Inflammatory macrophage treated with lipopolysaccharide for 4 hours (primary cell): ENCODE measurements around the gene ITGB3BP.
"Not testable (repeated sequence)": the region's sequence is repeated elsewhere in the genome, so short reads cannot be mapped to it uniquely, and the experiment has no call there.

Source experiments
- DNase-seq: peaks from one replicate; pipeline ENCODE4 v3.0.0-alpha.2; 2020

ITGB3BP gene, protein sequence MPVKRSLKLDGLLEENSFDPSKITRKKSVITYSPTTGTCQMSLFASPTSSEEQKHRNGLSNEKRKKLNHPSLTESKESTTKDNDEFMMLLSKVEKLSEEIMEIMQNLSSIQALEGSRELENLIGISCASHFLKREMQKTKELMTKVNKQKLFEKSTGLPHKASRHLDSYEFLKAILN

DNA sequence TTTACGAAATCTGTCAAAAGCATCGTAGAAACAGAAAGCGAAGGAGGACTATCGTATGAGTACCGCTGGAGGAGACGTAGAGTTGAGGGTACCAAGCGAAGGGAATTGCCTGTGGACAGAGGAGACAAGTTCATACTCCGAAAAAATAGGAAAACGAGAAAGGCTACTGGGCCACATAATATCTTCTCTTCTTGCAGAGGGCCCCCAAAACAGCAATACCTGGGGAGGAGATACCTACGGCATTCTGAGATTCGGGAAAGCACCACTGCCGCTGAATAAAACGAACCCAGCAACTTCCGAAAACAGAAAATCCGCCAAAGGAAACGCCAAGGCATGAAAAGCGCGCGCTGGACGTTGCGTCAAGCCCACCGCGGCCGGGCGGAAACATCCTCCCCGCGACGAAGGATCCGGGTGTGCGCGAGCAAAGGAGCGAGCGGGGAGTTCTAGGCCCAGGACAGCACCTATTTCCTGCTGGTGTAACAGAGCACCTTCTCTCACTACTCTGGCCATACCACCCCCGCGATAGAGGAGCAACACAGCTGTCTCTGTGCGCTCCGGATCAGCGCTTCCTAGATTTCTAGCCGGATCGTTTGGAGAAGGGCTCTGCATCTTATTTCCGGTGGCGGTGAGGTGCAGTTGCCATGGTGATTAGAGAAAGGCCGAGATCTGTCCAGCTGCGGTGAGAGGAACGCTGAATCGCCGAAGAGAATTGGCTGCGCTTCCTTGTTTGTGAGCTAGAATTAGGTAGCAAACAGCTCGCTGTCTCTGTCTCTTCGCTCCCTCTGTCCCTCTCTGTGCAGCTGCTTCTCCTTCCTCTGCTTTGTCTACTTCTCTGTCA, at the start of gene ITGB3BP, which contains the start of gene EFCAB7:
Gene ITGB3BP (minus strand): TSS at position 335 of the 838 bp plus-strand sequence. CDS start 92 bp downstream, at position 243.
Gene EFCAB7 (plus strand): TSS at position 635 of the 838 bp plus-strand sequence. CDS start 2,048 bp downstream, outside the sequence.
- peak; percentile 86 for DNase-seq

DNA sequence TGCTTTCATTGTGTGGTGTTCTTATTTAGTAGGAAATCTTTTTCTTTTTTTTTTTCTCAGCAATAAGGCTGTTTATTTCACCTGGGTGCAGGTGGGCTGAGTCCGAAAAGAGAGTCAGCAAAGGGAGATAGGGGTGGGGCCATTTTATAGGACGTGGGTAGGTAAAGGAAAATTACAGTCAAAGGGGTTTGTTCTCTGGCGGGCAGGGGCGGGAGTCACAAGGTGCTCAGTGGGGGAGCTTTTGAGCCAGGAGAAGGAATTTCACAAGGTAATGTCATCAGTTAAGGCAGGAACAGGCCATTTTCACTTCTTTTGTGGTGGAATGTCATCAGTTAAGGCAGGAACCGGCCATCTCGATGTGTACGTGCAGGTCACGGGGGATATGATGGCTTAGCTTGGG, 49.7 kb upstream of the ITGB3BP start:
- DNase-seq = not testable (repeated sequence)

DNA sequence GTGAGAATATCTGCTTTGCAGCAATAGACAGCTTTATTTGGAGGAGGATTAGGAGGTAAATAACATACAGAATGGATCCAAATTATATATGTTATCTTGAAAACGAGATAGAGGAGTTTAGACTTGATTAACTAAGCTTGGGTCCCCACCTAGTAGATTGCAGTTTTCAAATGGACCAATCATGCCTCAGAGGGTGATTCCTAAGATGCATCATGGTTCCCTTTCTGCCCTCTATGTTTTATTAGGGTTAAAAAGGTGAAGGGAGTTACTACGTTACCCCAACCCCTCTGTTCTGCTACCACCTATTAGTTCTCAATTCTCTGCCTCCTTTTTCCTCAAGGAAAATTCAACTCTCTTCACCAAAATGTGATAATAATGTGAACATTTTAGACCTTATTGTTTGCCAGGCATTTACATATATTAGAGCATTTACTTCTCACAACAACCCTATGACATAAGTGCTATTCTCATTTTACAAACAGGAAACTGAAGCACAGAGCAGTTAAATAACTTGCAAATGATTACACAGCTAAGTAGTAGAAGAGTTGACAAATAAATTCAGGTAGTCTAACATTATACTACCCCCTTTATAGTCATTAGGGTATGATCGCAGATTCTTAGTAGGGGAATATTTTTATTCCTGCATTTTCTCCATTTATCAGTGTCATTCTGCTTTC, 46.8 kb upstream of the ITGB3BP start:
- DNase-seq = no peak

DNA sequence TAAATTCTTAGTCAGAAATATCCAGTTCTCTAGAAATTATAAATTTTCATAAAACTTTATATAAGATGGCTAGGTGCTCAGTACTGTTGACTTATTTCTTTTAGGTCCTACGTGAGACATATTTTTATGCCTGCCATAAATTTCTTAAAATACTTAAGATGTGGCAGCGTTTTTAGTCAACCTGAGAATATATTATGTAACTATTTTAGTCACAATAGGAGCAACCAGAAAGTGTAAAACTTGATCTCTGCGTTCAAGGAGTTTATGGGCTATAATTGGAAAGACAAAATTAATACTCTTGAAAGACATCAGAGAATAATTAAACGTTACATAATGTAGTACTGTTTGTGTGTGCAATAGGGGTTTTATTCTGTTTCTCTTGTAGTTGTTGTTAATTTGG, 46.0 kb upstream of the ITGB3BP start:
- no peak for DNase-seq

DNA sequence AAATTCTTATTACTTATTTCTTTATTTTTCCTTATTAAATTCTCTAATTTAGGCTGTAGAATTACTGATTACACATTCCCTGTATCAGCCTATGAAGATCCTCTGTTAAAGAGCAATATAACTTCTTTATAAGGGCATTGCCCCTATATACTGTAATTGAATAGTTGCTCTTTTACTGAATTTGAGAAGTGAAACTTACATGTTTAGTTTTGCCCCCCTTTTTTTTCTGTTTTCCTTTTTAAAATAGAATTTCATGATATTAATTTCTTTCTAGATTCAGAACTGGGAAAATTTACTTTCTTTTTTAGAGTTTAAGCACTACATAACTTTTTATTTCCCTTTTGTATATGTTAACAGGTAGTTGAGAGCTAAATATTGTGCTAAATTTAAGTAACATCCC, 40.7 kb upstream of the ITGB3BP start:
- DNase-seq = no peak

DNA sequence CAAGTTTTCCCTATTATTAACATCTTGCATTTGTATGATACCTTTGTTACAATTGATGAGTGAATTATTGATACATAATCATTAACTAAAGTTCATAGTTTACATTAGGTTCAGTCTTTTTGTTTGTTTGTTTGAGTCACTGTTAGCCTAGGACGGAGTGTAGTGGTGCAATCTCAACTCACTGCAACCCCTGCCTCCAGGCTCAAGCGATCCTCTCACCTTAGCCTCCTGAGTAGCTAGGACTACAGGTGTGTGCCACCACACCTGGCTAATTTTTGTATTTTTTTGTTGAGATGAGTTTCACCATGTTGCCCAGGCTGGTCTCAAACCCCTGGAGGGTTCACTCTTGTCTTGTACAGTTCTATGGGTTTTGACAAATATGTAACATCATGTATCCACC, 36.3 kb upstream of the ITGB3BP start:
- DNase-seq = no peak

DNA sequence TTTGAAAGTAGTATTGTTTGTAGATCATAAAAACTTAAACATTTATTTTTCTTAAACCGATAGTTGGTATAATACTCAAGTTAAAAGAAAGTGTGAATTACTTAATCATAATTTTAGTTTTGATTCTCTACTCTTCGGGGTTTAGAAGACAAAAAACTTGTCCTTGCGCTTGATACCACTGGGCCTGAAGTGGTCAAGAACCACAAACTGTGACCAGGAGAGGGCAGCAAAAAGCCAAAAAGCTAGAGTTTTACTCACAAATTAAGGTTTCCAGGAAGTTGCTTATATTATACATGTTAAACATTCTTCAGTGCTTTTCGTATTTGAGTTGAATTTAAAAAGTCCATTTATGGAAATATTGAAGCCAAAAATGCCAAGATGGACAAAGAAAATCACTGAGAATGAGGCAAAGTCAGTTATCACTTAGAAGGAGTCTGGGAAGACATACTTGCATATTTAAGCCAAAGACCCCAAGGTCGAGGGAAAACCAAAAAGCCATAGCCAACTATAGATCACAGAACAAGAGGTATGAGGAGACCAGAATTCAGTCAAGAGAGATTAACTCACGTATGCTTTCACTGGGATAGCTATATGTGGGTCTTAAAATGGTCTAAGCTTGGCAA, 34.5 kb upstream of the ITGB3BP start:
- peak; percentile 41 for DNase-seq

DNA sequence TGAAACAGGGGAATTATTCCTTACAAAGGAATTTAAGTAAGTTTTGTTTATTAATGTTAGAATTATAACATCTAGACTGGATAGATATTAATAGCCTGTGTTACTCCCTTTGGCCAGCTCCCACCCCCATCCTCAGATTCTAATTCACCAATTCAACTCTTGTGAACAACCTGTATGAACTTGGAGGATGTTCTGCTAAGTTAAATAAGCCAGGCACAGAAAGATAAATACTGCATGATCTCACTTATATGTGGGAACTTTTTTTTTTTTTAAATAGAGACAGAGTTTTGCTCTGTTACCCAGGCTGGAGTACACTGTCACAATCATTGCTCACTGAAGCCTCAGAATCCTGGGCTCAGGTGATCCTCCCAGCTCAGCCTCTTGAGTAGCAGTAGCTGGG, 32.5 kb upstream of the ITGB3BP start:
- no peak for DNase-seq

DNA sequence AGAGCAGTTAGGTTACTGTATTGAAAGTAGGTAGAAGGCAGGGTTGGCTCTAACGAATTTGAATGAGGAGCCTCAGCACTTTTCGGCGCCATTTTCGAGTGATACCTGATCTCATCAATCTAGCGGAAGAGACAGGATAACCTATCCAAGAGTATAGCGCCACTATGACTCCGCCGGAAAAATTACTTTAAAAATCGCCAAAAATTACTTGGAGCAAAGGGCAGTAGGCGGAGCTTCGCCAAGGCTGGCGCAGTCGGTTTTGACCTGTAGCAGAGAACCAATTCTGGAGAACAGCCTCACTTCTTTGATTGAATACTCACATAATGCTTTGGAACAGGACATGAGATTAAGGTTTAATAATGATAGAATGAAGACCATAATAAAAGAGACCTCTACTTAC, 25.9 kb upstream of the ITGB3BP start:
- no peak for DNase-seq

DNA sequence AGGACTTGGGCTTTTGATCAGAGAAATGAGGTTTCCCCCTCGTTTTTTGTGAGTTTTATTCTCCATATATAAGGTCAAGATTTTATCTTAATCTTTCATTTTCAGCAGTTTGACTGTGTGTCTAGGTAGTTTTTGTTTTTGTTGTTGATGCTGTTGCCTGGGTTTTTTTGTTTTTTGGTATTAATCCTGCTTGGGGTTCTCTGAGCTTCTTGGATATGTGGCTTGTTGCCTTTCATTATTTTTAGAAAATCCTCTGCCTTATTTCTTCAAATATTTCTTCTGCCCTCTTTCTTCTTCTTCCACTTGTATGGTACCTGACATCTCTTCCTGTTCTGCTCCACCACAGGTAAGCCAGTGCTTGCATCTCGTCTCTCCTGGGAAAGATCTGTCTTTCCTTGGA, 25.3 kb upstream of the ITGB3BP start:
- no peak for DNase-seq

DNA sequence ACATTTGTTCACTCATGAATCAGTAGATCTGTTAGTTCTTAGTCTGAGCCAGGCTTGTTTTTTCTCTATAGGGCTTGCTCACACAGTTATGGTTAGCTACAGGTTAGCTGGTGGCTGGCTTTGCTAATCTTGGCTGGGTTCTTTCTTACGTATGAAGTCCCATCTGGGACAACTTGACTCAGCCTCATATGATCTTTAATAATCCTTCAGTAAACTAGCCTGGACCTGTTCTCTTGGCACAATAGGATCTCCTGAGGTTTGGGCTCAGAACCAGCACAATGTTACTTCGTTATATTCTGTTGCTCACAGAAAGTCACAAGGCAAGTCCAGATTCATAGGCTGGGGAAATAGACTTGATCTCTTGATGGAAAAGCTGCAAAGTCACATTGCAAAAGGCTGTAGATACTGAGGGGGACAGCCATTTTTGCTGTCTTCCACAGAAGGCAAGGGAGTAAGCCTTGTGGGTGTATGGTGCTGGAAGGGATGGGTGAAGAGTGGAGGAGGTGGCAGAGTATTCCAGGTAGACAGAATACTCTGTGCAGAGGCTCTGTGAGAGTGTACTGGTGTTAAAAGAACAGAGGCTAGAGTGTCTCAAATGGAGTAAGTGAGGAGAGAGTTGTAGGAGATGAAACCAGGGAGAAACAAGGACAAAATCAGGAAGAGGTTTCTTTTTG, 24.7 kb upstream of the ITGB3BP start:
- DNase-seq = no peak

DNA sequence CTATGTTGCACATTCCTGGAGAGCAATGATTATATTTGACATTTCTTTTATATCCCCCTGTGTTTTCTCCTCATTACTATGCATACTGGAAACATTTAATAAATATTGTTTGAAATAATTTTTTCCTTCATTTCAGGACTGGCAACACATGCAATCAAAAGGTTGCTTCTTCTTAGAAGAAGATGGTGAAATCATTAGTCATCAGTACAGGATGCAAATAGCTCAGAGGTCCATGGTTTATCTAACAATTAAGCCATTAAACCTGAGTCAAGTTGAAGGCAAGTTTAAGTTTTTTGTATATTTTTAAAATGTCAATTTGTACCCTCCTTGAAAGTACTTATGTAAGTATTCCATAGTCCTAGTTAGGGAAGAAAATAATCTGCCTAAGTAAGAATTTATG, 22.8 kb upstream of the ITGB3BP start:
- peak; percentile 21 for DNase-seq

DNA sequence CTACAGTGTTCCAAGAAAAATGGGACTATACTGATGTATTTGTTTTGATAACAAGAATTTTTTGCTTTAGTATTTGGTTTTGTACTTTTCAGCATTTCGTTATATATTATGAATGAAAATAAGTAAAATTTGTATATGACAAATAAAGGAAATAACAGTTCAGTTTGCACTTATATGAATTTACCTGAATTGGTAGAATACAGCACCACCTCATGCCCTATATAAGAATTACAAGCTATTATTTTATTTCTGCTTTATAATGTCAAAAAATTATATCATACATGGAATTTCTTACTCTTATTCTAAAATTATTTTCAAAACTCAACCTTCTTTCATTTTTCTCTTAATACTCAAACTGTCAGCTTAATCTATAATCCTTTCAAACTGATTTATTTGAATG, 14.9 kb upstream of the ITGB3BP start:
- DNase-seq = peak; percentile 39

DNA sequence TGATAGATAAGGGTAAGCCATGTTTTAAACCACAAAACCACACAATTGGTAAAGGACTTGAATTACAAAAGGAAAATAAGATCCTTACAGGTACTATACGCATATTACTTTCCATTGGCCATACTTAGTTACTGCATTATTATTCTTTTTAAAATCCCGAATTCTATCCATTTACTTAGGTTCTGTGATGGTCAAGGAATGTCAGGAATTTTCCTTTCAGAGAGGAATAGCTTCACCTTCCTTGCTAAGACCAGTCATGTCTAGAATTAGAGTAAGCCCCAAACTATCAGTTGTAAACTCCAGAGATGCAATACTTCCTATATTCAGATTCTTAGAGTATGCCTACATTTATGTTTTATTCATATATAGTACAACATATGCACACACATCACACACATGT, 14.0 kb upstream of the ITGB3BP start:
- DNase-seq = no peak

DNA sequence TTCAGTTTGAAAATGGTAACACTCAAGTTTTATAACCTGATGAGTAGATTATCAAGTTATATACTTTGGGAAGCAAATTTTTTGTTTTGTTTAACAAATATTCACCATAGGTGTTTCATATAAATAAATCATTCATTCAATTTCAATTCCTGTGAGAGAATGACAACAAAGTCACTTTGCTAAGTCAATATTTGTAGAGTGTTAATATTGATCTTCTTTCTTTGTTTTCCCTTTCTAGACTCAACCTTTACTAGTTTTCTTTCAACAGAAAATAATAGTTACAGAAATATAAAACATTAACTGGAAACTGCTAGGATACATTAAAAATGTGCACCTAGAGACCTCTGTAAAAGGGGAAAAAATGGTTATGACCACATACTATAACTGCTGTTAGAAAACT, 11.4 kb upstream of the ITGB3BP start:
- DNase-seq = no peak

DNA sequence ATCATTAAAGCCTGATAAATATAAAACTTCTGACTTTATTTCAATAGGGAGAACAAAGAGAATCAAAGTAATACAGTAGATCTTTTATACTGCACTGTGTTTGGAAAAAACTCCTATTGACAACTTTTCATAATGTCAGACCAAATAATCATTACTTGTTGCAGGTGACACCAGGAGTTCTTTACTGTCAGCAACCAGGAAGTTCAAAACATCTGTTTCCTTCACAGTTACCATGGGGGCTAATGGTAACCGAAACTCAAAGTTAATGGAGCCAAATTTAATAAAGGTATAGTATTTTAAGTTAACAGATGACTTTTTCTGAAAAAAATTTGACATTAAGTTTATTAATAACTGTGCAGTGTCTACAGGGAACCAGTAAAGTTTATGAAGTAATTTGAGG, 10.9 kb upstream of the ITGB3BP start:
- DNase-seq = no peak

DNA sequence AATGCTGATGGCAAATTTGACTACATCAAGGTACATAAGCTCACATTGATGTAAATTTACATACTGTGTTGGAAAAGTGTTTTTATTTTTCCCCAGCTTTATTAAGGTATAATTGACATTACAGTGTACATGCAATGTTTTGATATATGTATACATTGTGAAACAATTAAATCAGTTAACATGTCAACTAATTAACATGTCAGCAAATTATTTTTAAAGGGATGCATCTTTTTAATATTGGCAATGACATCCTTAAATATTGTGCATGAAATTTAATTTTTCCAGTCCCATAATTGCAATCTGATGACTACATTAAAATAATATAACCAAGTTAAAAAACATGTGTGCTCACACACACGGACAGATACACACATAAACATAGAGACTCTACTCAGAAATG, 9.7 kb upstream of the ITGB3BP start:
- no peak for DNase-seq

DNA sequence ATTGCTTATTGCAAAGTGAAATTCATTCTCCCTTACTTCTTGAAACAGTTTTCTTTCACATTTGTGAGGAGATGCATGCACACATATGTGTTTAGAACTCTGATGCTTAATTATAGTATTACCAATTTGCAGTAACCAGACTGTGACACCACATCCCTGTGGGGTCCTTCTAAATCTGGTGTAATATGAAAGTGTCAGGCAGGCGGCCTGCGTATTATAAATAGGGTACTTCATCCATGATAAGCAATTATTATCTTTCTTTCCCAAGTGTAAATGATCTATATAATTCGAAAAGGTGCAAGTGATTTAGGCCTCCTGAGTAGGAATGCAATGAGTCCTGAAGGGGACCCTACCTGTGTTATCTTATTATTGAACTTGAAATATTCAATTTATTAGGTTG, 1.2 kb upstream of the ITGB3BP start:
- DNase-seq = no peak

DNA sequence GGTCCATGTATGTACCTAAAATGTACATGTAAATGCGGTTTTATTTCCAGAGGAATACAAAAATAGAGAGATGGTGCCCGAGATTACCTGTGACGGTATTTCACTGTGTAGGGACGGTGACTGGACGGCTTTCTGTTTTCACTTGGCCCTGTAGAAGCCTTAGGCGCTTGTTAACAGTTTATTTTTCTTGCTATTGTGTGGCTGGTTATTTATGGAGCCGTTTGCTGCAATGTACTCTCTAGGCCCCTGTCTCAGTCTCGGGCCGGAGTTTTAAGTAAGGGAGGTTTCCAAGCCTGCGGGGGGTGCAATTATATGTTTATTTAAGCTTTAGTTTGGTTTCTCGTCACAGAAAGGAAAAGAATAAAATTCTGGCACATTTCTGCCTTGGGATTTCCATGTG, 713 bp upstream of the ITGB3BP start:
- DNase-seq = no peak

DNA sequence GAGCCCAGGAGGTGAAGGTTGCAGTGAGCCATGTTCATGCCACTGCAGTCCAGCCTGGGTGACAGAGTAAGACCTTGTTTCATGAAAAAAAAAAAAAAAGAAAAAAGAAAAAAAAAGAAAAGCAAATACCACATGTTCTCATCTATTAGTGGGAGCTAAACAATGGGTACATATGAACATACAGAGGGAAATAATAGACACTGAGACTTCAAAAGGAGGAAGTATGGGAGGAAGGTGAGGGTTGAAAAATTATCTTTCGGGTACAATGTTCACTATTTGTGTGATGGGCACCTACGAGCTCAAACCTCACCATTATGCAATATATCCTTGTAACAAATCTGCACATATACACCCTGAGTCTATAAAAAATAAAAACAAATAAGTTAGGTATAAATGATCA, 6.4 kb downstream of the ITGB3BP start:
- no peak for DNase-seq

DNA sequence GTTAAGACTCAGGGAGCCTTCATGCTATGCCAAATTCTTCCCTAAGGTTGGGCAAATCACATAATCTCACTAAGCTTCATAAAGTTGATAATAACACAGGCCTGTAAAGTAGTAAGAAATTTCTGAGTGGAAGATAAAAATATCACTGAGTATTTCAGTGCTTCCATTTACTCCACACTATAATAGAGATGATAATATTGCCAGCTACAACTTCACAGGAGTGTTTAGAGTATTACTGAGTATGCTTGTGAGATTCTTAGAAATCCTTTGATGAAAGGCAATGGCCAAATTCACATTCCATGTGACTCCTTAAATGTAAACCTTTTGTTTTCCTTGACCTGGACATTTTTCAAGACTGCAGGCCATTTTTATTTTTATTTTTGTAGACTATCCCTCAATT, 10.4 kb downstream of the ITGB3BP start:
- DNase-seq = no peak

DNA sequence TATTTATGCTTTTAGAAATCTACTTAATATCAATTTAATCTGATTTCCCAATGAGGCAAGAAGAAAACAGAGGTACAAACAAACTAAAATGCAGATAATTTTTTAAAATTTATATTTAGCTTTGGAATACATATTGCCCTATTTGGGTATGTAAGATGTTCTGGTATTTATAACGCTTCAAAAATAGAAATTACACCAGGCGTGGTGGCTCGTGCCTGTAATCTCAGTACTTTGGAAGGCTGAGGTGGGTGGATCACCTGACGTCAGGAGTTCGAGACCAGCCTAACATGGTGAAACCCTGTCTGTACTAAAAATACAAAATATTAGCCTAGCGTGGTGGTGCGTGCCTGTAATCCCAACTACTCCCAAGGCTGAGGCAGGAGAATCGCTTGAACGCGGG, 13.3 kb downstream of the ITGB3BP start:
- no peak for DNase-seq

DNA sequence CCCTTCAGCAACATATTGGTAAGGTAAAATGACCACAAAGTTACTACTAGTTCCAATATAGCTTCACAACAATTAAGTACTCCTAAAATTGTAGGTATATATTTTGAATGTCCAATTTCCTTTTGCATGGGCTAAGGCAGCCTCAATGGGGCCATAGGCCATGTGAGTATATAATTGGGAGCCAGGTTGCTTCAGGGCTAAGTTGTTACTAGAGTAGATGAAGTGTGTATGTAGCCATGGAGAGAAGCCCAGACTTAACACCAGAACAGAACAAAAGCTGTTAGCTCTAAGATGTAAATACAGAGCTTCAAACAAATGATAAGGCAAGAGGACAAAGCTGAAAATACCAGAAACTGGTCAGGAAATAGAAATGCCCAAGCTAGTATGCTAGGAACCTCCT, 16.2 kb downstream of the ITGB3BP start:
- DNase-seq = no peak
